ENCODE data around the gene NFYC.

The NFYC gene

DNA sequence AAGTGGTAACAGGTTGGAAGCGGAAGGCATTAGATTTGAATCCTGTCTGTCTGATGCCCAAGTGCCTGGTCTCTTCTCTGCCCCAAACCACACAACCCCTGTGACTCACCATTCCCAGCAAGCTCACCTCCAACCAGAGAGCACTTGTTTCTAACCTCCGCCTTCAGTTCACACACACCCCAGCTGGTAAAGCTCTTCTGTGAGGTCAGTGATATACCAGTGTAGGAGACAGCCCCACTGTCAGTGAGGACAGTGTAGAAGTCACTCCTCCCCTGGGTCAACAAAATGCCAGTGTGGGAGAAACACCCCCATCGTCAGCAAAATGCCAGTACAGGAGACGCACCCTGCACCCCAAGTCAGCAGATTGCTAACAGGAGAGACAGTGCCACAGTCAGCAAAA lies 28.6 kb upstream of the NFYC start:
- peak overlapping the region; percentile 99 for H3K4me2 ChIP-seq
- H3K79me2 ChIP-seq (ENCODE audit: insufficient read depth, low read depth): peaks cover 25% of the 10 kb centered on the region; the same call in 1 of the 2 replicates
- peak overlapping the region; percentile 78 for H3K27ac ChIP-seq
- H2AFZ ChIP-seq (ENCODE audit: low read depth): no peak overlapping the region
- no peaks in the 10 kb centered on the region for H3K27me3 ChIP-seq (ENCODE audit: insufficient read depth, low read depth)
- H3K9ac ChIP-seq: peak overlapping the region; percentile 39; the same call in 1 of the 2 replicates
- H4K20me1 ChIP-seq (ENCODE audit: insufficient read depth): no peaks in the 10 kb centered on the region
- no peak overlapping the region for H3K4me3 ChIP-seq (IDR thresholded peaks at IDR 0.05; ENCODE audit: insufficient read depth, low read depth, low read length)
- TF ChIP-seq, protein P1, sequence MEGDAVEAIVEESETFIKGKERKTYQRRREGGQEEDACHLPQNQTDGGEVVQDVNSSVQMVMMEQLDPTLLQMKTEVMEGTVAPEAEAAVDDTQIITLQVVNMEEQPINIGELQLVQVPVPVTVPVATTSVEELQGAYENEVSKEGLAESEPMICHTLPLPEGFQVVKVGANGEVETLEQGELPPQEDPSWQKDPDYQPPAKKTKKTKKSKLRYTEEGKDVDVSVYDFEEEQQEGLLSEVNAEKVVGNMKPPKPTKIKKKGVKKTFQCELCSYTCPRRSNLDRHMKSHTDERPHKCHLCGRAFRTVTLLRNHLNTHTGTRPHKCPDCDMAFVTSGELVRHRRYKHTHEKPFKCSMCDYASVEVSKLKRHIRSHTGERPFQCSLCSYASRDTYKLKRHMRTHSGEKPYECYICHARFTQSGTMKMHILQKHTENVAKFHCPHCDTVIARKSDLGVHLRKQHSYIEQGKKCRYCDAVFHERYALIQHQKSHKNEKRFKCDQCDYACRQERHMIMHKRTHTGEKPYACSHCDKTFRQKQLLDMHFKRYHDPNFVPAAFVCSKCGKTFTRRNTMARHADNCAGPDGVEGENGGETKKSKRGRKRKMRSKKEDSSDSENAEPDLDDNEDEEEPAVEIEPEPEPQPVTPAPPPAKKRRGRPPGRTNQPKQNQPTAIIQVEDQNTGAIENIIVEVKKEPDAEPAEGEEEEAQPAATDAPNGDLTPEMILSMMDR (conservative IDR thresholded peaks at IDR 0.05; ENCODE audit: low read depth, low read length): no peak
- peaks cover 56% of the 10 kb centered on the region for H3K4me1 ChIP-seq (ENCODE audit: low read depth, poor library complexity, severe bottlenecking)
- H3K36me3 ChIP-seq (ENCODE audit: insufficient read depth): no peaks in the 10 kb centered on the region

DNA sequence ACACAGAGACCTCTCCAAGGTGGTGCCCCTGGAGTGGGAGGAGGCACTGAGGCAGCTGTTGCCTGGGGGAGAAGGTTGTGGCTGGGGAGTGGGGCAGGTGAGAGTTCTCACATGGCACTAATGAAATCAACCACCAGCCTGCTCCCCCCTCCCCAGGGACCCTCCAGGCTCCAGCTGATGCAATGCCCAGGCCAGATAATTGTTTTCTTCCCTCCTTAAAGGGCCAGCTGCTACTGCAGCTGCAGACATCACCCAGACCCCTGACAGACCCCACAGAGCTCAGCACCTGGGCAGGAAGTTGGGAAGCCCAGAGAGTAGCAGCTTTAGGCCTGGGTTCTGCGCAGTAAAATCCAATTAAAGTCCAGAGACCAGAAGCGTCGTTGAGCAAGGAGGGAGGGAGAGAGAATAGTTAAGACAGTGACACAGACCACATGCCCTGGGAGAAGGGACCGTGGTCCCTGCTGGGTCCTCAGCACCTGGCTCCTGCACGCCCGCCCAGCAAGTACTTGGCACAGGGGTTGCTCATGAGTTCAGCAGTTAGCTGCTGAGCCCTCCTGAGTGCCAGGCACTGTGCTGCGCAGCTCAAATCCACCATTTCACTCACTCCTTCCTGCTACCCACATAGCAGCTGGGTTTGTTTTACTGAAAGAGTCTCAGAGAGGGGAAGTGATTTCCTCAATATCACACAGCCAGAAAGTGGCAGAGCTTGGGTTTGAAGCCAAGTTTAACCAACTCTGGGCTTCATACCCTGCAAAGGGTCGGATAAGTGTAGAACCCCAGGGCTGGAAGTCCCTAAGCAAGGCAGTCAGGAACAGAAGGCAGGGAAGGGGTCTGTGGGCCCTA lies 28.0 kb upstream of the NFYC start:
- no peaks in the 10 kb centered on the region for H3K36me3 ChIP-seq (ENCODE audit: insufficient read depth)
- H3K4me1 ChIP-seq (ENCODE audit: low read depth, poor library complexity, severe bottlenecking): peaks cover 62% of the 10 kb centered on the region
- peak overlapping the region; percentile 78 for H3K27ac ChIP-seq
- H3K4me3 ChIP-seq (IDR thresholded peaks at IDR 0.05; ENCODE audit: insufficient read depth, low read depth, low read length): no peak overlapping the region
- peak overlapping the region; percentile 35; the same call in 1 of the 2 replicates for H2AFZ ChIP-seq (ENCODE audit: low read depth)
- peak overlapping the region; percentile 39; the same call in 1 of the 2 replicates for H3K9ac ChIP-seq
- peaks cover 25% of the 10 kb centered on the region; the same call in 1 of the 2 replicates for H3K79me2 ChIP-seq (ENCODE audit: insufficient read depth, low read depth)
- H4K20me1 ChIP-seq (ENCODE audit: insufficient read depth): no peaks in the 10 kb centered on the region
- TF ChIP-seq, protein P1 (conservative IDR thresholded peaks at IDR 0.05; ENCODE audit: low read depth, low read length): no peak
- no peaks in the 10 kb centered on the region for H3K27me3 ChIP-seq (ENCODE audit: insufficient read depth, low read depth)
- H3K4me2 ChIP-seq: peak overlapping the region; percentile 99

- no peaks in the 10 kb centered on the region for H3K36me3 ChIP-seq (ENCODE audit: insufficient read depth)
- H3K79me2 ChIP-seq (ENCODE audit: insufficient read depth, low read depth): peaks cover 25% of the 10 kb centered on the region; the same call in 1 of the 2 replicates
- peak overlapping the region; percentile 99 for H3K4me2 ChIP-seq
- H3K9ac ChIP-seq: peak overlapping the region; percentile 39; the same call in 1 of the 2 replicates
- H3K27me3 ChIP-seq (ENCODE audit: insufficient read depth, low read depth): no peaks in the 10 kb centered on the region
- H4K20me1 ChIP-seq (ENCODE audit: insufficient read depth): no peaks in the 10 kb centered on the region
- no peak overlapping the region for H3K4me3 ChIP-seq (IDR thresholded peaks at IDR 0.05; ENCODE audit: insufficient read depth, low read depth, low read length)
- TF ChIP-seq, protein P1 (conservative IDR thresholded peaks at IDR 0.05; ENCODE audit: low read depth, low read length): no peak
- no peak overlapping the region for H2AFZ ChIP-seq (ENCODE audit: low read depth)
- peak overlapping the region; percentile 78 for H3K27ac ChIP-seq
- H3K4me1 ChIP-seq (ENCODE audit: low read depth, poor library complexity, severe bottlenecking): peaks cover 66% of the 10 kb centered on the region
These were observed 27.4 kb upstream of the NFYC start for GRCh38 chr1:40664167-40664537.

- H2AFZ ChIP-seq (ENCODE audit: low read depth): no peak overlapping the region
- H3K36me3 ChIP-seq (ENCODE audit: insufficient read depth): no peaks in the 10 kb centered on the region
- TF ChIP-seq, protein P1 (conservative IDR thresholded peaks at IDR 0.05; ENCODE audit: low read depth, low read length): no peak
- no peak overlapping the region for H3K4me3 ChIP-seq (IDR thresholded peaks at IDR 0.05; ENCODE audit: insufficient read depth, low read depth, low read length)
- peaks cover 71% of the 10 kb centered on the region for H3K4me1 ChIP-seq (ENCODE audit: low read depth, poor library complexity, severe bottlenecking)
- H3K27ac ChIP-seq: peak overlapping the region; percentile 78
- no peaks in the 10 kb centered on the region for H3K27me3 ChIP-seq (ENCODE audit: insufficient read depth, low read depth)
- H4K20me1 ChIP-seq (ENCODE audit: insufficient read depth): no peaks in the 10 kb centered on the region
- H3K4me2 ChIP-seq: peak overlapping the region; percentile 99
- peak overlapping the region; percentile 49; the same call in 1 of the 2 replicates for H3K9ac ChIP-seq
- H3K79me2 ChIP-seq (ENCODE audit: insufficient read depth, low read depth): peaks cover 25% of the 10 kb centered on the region; the same call in 1 of the 2 replicates
These were observed 26.7 kb upstream of the NFYC start for GRCh38 chr1:40664791-40665190.

Data from KMS-11 (cell line).